C4-2B (cell line): ENCODE results near the gene PTPRU.

Experiments used
- ZFX ChIP-seq: fragments of 450-650 bp; IDR thresholded peaks from 2 replicates; pipeline ENCODE4 v1.6.1; 2017
- TF ChIP-seq, protein P1 (sequence below): fragments of 450-650 bp; conservative IDR thresholded peaks from 2 replicates; pipeline ENCODE4 v1.5.1; 2017; ENCODE audit warnings: mild to moderate bottlenecking

GRCh38 chr1:29245876-29246275, 9.6 kb downstream of the PTPRU start:
- TF ChIP-seq, protein P1, sequence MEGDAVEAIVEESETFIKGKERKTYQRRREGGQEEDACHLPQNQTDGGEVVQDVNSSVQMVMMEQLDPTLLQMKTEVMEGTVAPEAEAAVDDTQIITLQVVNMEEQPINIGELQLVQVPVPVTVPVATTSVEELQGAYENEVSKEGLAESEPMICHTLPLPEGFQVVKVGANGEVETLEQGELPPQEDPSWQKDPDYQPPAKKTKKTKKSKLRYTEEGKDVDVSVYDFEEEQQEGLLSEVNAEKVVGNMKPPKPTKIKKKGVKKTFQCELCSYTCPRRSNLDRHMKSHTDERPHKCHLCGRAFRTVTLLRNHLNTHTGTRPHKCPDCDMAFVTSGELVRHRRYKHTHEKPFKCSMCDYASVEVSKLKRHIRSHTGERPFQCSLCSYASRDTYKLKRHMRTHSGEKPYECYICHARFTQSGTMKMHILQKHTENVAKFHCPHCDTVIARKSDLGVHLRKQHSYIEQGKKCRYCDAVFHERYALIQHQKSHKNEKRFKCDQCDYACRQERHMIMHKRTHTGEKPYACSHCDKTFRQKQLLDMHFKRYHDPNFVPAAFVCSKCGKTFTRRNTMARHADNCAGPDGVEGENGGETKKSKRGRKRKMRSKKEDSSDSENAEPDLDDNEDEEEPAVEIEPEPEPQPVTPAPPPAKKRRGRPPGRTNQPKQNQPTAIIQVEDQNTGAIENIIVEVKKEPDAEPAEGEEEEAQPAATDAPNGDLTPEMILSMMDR = no peak; the same call in 1 of the 2 replicates
- TF ChIP-seq ZFX = no peak
